Measurements from ENCODE around the gene SHC4.
"Not testable (repeated sequence)": the region's sequence is repeated elsewhere in the genome, so short reads cannot be mapped to it uniquely, and the experiment has no call there.

The SHC4 gene

GRCh38 chr15:48922046-48922445 is 41.7 kb downstream of the SHC4 start:
- no peak for DNase-seq

- DNase-seq: no peak
Observed at GRCh38 chr15:48916721-48917120, 47.0 kb downstream of the SHC4 start.

DNA sequence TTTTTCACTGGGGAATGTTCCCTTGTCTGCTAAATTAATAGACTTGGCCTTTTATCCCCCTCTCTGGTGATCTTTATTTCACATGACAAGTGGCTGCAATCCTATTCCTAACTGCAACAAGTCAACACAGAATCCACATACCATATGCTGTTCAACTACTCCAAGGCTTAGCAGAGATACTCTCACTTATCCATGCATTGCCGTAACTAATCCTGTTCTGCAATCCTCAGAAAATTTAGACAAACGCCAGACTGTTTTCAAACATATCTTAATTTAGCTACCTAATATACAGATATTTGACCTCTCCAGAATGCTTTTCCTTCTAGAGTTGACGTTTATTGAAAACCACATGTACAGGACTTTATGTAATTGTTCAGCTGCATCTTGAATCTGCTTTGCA is 47.9 kb downstream of the SHC4 start:
- no peak for DNase-seq

DNA sequence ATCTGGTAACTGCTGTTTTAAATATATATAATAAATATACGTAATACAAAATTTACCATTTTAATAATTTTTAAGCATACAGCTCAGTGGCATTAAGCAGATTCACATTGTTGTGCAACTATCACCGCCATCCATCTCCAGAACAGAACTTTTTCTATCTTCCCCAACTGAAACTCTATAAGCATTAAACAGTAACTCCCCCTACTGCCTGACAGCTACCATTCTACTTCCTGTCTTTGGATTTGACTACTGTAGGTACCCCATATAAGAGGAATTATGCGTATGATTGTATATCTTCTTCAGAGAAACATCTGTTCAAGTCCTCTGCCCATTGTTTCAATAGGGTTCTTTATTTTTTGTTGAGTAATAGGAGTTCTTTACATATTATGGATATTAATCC is 49.0 kb downstream of the SHC4 start:
- DNase-seq: no peak

DNA sequence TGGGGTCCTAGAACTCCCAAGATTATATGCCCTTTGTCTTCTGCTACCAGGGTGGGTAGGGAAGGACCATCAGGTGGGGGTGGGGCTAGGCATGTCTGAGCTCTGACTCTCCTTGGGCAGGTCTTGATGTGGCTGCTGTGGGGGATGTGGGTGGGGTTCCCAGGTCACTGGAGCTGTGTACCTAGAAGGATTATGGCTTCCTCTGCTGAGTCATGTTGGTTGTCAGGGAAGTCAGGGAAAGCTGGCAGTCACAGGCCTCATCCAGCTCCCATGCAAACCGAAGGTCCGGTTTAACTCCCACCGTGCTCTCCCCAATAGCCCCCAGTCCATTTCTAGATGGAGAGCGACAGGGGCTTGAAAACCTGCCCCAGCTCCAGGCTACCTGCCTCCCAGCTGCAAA is 50.6 kb downstream of the SHC4 start:
- no peak for DNase-seq

DNA sequence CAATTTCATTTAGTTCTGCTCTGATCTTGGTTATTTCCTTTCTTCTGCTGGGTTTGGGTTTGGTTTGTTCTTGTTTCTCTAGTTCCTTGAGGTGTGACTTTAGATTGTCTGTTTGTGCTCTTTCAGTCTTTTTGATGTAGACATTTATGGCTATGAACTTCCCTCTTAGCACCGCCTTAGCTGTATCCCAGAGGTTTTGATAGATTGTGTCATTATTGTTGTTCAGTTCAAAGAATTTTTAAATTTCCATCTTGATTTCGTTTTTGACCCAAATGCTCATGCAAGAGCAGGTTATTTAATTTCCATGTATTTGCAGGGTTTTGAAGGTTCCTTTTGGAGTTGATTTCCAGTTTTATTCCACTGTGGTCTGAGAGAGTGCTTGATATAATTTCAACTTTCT is 53.2 kb downstream of the SHC4 start:
- DNase-seq: not testable (repeated sequence)

DNA sequence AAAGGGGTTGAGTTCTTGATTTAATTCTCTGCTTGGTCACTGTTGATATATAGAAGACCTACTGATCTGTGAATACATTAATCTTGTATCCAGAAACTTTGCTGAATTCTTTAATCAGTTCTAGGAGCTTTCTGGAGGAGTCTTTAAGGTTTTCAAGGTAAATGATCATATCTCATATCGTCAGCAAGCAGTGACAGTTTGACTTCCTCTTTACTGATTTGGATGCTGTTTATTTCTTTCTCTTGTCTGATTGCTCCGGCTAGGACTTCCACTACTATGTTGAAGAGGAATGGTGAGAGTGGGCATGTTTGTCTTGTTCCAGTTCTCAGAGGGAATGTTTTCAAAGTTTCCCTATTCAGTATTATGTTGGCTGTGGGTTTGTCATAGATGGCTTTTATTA is 54.4 kb downstream of the SHC4 start:
- DNase-seq: not testable (repeated sequence)

DNA sequence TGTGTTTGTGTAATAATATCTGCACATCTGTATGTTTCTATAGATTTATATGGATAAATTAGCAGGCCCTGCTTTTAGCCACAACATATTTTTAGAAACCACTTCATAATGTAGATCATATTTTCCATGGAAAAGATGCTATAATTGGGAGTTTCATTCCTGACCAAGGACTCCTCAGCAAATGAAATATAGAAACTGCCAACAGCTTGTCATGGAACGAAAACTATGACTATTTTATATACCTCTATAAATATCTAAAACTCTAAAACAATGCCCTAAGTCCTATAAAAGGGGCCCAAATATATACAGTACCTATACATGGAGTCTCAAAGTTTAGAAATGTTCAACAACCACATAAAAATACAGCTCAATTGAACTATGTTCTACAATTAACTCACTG is 57.9 kb downstream of the SHC4 start:
- no peak for DNase-seq

GRCh38 chr15:48905216-48905615 is 58.5 kb downstream of the SHC4 start:
- DNase-seq: no peak

DNA sequence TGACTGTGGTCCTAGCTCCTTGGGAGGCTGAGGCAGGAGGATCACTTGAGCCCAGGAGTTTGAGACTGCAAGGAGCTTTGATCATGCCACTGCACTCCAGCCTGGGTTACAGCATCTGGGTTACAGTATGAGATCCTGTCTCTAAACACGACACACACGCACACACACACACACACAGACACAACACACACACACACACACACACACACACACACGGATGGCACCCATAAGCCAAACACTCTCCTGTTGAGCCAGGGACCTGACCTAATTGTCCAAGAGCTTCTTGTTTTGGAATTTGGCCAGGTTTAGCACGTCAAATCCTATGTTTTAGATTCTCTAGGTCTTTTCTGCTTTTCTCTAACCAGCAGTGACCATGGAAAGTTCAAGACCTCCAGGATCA is 59.0 kb downstream of the SHC4 start:
- no peak for DNase-seq

DNA sequence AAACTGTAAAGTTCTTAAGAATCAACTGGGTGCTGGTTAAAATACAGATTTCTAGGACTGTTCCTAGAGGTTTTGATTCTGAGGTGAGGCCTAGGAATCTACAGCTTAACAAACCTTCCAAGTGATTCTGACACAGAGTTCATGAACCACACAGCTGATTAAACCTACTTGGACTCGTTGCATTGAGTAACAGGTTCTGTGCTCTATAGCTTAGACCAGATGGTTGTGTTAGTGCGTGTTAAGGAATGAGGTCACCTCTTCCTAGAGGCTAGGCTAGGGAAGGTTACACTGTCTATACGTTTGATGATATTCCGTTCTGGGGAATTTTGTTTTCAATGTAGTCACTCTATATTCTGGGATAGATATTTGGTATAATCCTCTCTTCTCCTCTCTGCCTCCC is 63.9 kb downstream of the SHC4 start:
- no peak for DNase-seq

DNA sequence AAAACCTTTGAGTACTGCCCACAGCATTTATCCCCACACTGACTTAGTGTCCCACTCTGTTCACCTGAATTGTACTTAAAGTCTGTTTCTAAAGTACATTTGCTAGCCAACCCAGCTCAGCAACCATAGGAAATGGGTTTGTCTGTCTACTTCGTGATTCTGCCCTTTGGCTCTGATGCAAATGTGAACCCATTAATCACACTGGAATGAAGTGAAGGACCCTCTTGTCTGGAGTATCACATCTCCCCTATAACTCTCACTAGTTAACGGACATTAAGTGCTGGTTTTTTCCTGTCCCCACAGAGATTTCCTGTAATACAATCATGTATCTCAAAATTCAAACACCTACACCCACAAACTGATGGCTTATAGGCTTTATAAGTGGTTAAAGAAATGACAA is 65.3 kb downstream of the SHC4 start:
- DNase-seq: no peak

- no peak for DNase-seq
Observed at GRCh38 chr15:48898032-48898431, 65.7 kb downstream of the SHC4 start.

- DNase-seq: no peak
Observed at GRCh38 chr15:48896869-48897814, 66.6 kb downstream of the SHC4 start.

DNA sequence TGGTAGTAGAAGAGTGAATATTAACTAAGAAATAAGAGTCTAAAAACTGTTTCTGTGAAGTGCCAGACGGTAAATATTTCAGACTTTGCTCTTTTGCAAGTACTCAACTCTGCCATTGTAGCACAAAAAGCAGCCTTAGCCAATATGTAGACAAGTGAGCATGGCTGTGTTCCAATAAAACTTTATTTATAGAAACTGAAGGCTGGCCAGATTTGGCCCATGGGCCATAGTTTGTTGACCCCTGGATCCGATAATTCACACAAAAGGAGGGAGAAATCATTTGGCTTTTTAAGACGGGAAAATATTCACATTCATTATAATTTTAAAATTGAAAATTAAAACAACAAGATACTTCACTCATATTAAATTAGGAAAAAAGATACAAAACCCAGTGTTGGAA is 70.4 kb downstream of the SHC4 start:
- DNase-seq: no peak

- DNase-seq: no peak
Observed at GRCh38 chr15:48891232-48891765, 72.4 kb downstream of the SHC4 start.

GRCh38 chr15:48890375-48890972 is 73.2 kb downstream of the SHC4 start:
- no peak for DNase-seq

- no peak for DNase-seq
Observed at GRCh38 chr15:48889925-48890324, 73.8 kb downstream of the SHC4 start.

GRCh38 chr15:48888836-48889235 is 74.9 kb downstream of the SHC4 start:
- DNase-seq: no peak

GRCh38 chr15:48888191-48888590 is 75.5 kb downstream of the SHC4 start:
- no peak for DNase-seq

- no peak for DNase-seq
Observed at GRCh38 chr15:48887144-48887543, 76.6 kb downstream of the SHC4 start.

DNA sequence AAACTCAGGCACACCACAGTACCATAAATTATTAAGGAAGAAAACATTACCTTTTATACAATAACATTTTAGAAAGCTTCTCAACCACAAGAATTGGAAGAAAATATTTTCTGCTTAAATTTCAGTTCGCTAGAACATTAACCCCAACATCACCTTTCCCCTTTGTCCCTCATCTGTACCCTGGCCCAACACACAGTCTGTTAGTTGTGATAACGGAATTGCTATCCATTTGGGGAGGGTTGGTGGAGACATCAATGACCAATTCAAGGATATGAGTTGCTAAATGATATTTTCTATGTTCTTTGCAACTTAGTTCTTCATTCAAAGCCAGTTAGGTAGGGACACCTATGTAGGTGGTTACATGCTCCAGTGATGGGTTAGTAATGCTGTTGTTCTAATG is 80.0 kb downstream of the SHC4 start:
- no peak for DNase-seq

GRCh38 chr15:48880070-48880634 is 83.6 kb downstream of the SHC4 start:
- DNase-seq: no peak

Measured in NCI-H1417 treated with DMSO at 0.1 percent for 48 hours (cell line).